ENCODE results near the gene OR5B21. TPM values are rescaled to one million over a fixed set of nuclear protein-coding genes. Genes with fewer than 3 reads are reported as not detected.

The OR5B21 gene
- total RNA-seq, 3 donors from 2014 or later (not counting 1 experiment from before 2014, with no cell fraction given), result 0.28 to 0.55 TPM; not detected in 1

- Mint-ChIP-seq H3K27ac (no peak overlapping the region), H3K27me3 (ENCODE audit: low read depth in 2 of 2) (no peaks in the 10 kb centered on the region), H3K36me3 (no peaks in the 10 kb centered on the region), H3K9me3 (no peaks in the 10 kb centered on the region), H3K4me3 (no peak overlapping the region), H3K4me1 (peaks cover 22 to 23% of the 10 kb centered on the region in 2 donors)
- Histone ChIP-seq H3K27ac (ENCODE audit: low read length) (no peak overlapping the region), H3K27me3 (ENCODE audit: control insufficient read depth, insufficient read depth, low read length) (no peaks in the 10 kb centered on the region), H3K36me3 (ENCODE audit: control insufficient read depth, insufficient read depth, low read length) (no peaks in the 10 kb centered on the region), H3K9me3 (ENCODE audit: control insufficient read depth, insufficient read depth, low read length) (no peaks in the 10 kb centered on the region), H3K4me1 (ENCODE audit: control insufficient read depth, insufficient read depth, low read length) (peaks cover 12% of the 10 kb centered on the region), H3K4me3 (ENCODE audit: low read length) (no peak overlapping the region)
- DNase-seq (no peak), ATAC-seq (no peak)
- TF ChIP-seq CTCF (IDR thresholded peaks at IDR 0.05), result no peak
- intact Hi-C loops (cut with micrococcal nuclease), result no loop called here
Observed at GRCh38 chr11:58502004-58502403, 5.9 kb downstream of the OR5B21 start.

GRCh38 chr11:58498464-58498863, 9.4 kb downstream of the OR5B21 start:
- intact Hi-C loops (cut with micrococcal nuclease), result no loop called here
- Mint-ChIP-seq H3K36me3 (no peaks in the 10 kb centered on the region), H3K27ac (peak overlapping the region; percentile 75 to 92), H3K9me3 (no peaks in the 10 kb centered on the region), H3K27me3 (ENCODE audit: low read depth in 2 of 2) (no peaks in the 10 kb centered on the region), H3K4me1 (peaks cover 29 to 37% of the 10 kb centered on the region in 2 donors), H3K4me3 (peak overlapping the region; percentile 73)
- Histone ChIP-seq H3K4me1 (ENCODE audit: control insufficient read depth, insufficient read depth, low read length) (peaks cover 12% of the 10 kb centered on the region), H3K36me3 (ENCODE audit: control insufficient read depth, insufficient read depth, low read length) (no peaks in the 10 kb centered on the region), H3K27me3 (ENCODE audit: control insufficient read depth, insufficient read depth, low read length) (no peaks in the 10 kb centered on the region), H3K27ac (ENCODE audit: low read length) (peak overlapping the region; percentile 51), H3K9me3 (ENCODE audit: control insufficient read depth, insufficient read depth, low read length) (no peaks in the 10 kb centered on the region), H3K4me3 (ENCODE audit: low read length) (no peak overlapping the region)
- DNase-seq (peak; percentile 19 to 40), ATAC-seq (peak; percentile 55 to 89 (median 79))
- no peak for TF ChIP-seq CTCF (IDR thresholded peaks at IDR 0.05)
- no CpG with 5 or more reads among the region's 2 CpGs for WGBS (ENCODE audit: insufficient coverage)

GRCh38 chr11:58497951-58498350, 10.0 kb downstream of the OR5B21 start:
- WGBS (ENCODE audit: insufficient coverage), result 94% methylated on average over 2 of the region's 2 CpGs
- intact Hi-C loops (cut with micrococcal nuclease), result no loop called here
- no peak for ATAC-seq

More at GRCh38 chr11:58497951-58498350, 10.0 kb downstream of the OR5B21 start:
- peak overlapping the region; percentile 22 for H3K4me3 Mint-ChIP-seq
- DNase-seq, result no peak
- no peaks in the 10 kb centered on the region for H3K36me3 Mint-ChIP-seq
- peaks cover 29 to 37% of the 10 kb centered on the region in 2 donors for H3K4me1 Mint-ChIP-seq
- Histone ChIP-seq H3K27ac (ENCODE audit: low read length) (peak overlapping the region; percentile 51), H3K27me3 (ENCODE audit: control insufficient read depth, insufficient read depth, low read length) (no peaks in the 10 kb centered on the region), H3K9me3 (ENCODE audit: control insufficient read depth, insufficient read depth, low read length) (no peaks in the 10 kb centered on the region), H3K4me3 (ENCODE audit: low read length) (no peak overlapping the region), H3K4me1 (ENCODE audit: control insufficient read depth, insufficient read depth, low read length) (peaks cover 12% of the 10 kb centered on the region), H3K36me3 (ENCODE audit: control insufficient read depth, insufficient read depth, low read length) (no peaks in the 10 kb centered on the region)
- TF ChIP-seq CTCF (IDR thresholded peaks at IDR 0.05), result no peak
- H3K27me3 Mint-ChIP-seq (ENCODE audit: low read depth in 2 of 2), result no peaks in the 10 kb centered on the region
- peak overlapping the region; percentile 75 to 92 for H3K27ac Mint-ChIP-seq
- H3K9me3 Mint-ChIP-seq, result no peaks in the 10 kb centered on the region

Measured in natural killer cell (primary cell).